Measurements from ENCODE around the gene ARMH3. TPM values are rescaled to one million over a fixed set of nuclear protein-coding genes. Genes with fewer than 3 reads are reported as not detected.

Gene ARMH3
- total and polyA plus RNA-seq, 10 of the 15 experiments (the other 5 are each of a cell fraction or from before 2014, with no cell fraction given), result 13.0 to 33.0 (median 16.4) TPM

- WGBS (ENCODE audit: insufficient coverage, insufficient replicate concordance, low lambda C conversion rate, missing lambda C conversion rate), result 100% methylated on average over 4 of the region's 4 CpGs
- TF ChIP-seq MTA3 (IDR thresholded peaks at IDR 0.05; ENCODE audit: borderline replicate concordance, low read length), result no peak
- no peak for TF ChIP-seq MXI1 (IDR thresholded peaks at IDR 0.05; ENCODE audit: low read depth, low read length)
- no peak for TF ChIP-seq EP300 (IDR thresholded peaks at IDR 0.05; ENCODE audit: borderline replicate concordance in 1 of 2, control insufficient read depth in 1 of 2, low read depth in 2 of 2, low read length in 2 of 2)
- no peak for TF ChIP-seq POLR2AphosphoS5 (IDR thresholded peaks at IDR 0.05; ENCODE audit: low read length)
- no peak for TF ChIP-seq YBX1 (IDR thresholded peaks at IDR 0.05)
- no peak for TF ChIP-seq CEBPB (IDR thresholded peaks at IDR 0.05; ENCODE audit: borderline replicate concordance in 1 of 2, low read depth in 2 of 2, low read length in 2 of 2)
- H3K79me2 ChIP-seq (ENCODE audit: control insufficient read depth, insufficient read depth, low read length), result no peaks in the 10 kb centered on the region
- H3K27me3 ChIP-seq (replicated peaks in 1 of 2; ENCODE audit: control insufficient read depth in 2 of 2, insufficient read depth in 2 of 2, low read length in 1 of 2), result no peaks in the 10 kb centered on the region
- no peak for ATAC-seq
- no peaks in the 10 kb centered on the region for H4K20me1 ChIP-seq (ENCODE audit: control insufficient read depth, insufficient read depth)
- no peak for DNase-seq (ENCODE audit: low read depth, low spot score)
- no TSS peak for BruUV-seq (replicated peaks)
- CTCF ChIA-PET, result interaction anchor here (0.9 to 17.0 kb wide), 4 partner anchors 12 to 166 kb away, joined by 3 to 398 read pairs (median 82); partner anchors contain the start of gene KCNIP2
- POLR2A ChIA-PET, result interaction anchor here (0.6 to 1.3 kb wide), 3 partner anchors 10 to 202 kb away, joined by 3 read pairs; no protein-coding TSS in a partner anchor
- in situ Hi-C loops (cut with MboI) (no loop called here), intact Hi-C loops (cut with micrococcal nuclease; ENCODE audit: unreplicated experiment) (no loop called here)
- H2AFZ ChIP-seq (ENCODE audit: control insufficient read depth, low read depth, low read length), result no peak overlapping the region
- H3K9ac ChIP-seq (ENCODE audit: control insufficient read depth, insufficient read depth, low read length), result no peak overlapping the region
- no peaks in the 10 kb centered on the region for H3K4me1 ChIP-seq (ENCODE audit: control insufficient read depth, insufficient read depth, low read length)
- no peak overlapping the region for H3K27ac ChIP-seq (ENCODE audit: control insufficient read depth, insufficient read depth)
- H3K9me3 ChIP-seq (replicated peaks; ENCODE audit: control insufficient read depth, insufficient read depth, low read length), result no peaks in the 10 kb centered on the region
- H3K4me3 ChIP-seq, result no peak overlapping the region
- no peak for FAIRE-seq
- H3K4me2 ChIP-seq (ENCODE audit: control insufficient read depth, insufficient read depth), result no peak overlapping the region
- SMC1A ChIA-PET (ENCODE audit: uncharacterized antibody, unreplicated experiment), result interaction anchor here (0.6 to 1.5 kb wide), 5 partner anchors 31 to 236 kb away, joined by 3 to 4 read pairs (median 3); no protein-coding TSS in a partner anchor
- RAD21 ChIA-PET (ENCODE audit: unreplicated experiment), result interaction anchor here (1.5 kb wide), 1 partner anchor 11 kb away, joined by 6 read pairs; no protein-coding TSS in a partner anchor
- H3K36me3 ChIP-seq (ENCODE audit: control insufficient read depth in 2 of 2, insufficient read depth in 2 of 2, low read length in 1 of 2), result peaks cover 0 to 5% of the 10 kb centered on the region in 2 experiments; a peak in 2 of 4 replicates
These were observed 204.4 kb downstream of the ARMH3 start for GRCh38 chr10:101851411-101852116.
